Testis (tissue), 2 donors: ENCODE results near the gene TTLL7.

Source experiments
- POLR2A ChIP-seq: fragments of 450-650 bp; IDR thresholded peaks from one replicate; pipeline ENCODE4 v1.6.1; 2017; ENCODE audit warnings: antibody characterized with exemption, mild to moderate bottlenecking, moderate library complexity
- TF ChIP-seq, protein P1 (sequence below), 3 experiments: fragments of 450-650 bp in 2 of 3; fragments of 200-600 bp in 1 of 3; sonication (generic) in 1 of 3; IDR thresholded peaks; one replicate each; pipeline ENCODE4 v1.5.1; 2016 to 2019; ENCODE audit warnings: antibody characterized with exemption in 3 of 3, mild to moderate bottlenecking in 2 of 3, moderate library complexity in 1 of 3

DNA sequence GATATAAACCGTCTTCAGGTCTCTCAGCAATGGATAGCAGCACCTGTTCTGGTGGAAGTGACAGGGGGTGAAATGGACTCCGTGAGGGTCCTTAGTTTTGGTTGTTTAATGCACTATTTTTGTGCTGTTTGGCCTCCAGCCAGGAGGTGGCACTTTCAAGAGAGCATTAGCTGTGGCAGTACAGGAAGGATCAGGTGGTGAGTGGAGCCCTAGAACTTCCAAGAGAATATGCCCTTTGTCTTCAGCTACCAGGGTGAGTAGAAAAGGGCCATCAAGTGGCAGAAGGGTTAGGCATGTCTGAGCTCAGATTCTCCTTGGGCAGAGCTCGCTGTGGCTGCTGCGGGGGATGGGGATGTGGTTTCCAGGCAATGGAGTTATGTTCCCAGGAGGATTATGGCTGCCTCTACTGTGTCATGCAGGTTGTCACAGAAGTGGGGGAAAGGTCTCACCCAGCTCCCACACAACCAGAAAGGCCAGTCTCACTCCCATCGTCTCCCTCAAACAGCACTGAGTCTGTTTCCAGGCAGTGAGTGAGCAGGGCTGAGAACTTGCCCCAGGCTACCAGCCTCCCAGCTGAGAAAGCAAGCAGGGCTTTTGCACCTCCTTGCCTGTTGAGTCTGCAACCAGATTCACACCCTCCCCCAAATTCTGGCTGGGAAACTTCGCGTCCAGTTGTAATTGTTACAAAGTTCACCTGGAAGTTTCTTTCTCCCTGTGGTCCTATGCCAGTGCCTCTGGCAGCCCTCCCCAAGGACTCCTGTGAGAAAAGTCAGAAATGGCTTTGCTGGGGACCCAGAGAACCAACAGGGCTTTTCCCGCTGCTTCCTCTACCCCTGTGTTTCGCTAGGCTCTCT, 39.1 kb upstream of the TTLL7 start:
- no peak for TF ChIP-seq POLR2A
- TF ChIP-seq, protein P1, sequence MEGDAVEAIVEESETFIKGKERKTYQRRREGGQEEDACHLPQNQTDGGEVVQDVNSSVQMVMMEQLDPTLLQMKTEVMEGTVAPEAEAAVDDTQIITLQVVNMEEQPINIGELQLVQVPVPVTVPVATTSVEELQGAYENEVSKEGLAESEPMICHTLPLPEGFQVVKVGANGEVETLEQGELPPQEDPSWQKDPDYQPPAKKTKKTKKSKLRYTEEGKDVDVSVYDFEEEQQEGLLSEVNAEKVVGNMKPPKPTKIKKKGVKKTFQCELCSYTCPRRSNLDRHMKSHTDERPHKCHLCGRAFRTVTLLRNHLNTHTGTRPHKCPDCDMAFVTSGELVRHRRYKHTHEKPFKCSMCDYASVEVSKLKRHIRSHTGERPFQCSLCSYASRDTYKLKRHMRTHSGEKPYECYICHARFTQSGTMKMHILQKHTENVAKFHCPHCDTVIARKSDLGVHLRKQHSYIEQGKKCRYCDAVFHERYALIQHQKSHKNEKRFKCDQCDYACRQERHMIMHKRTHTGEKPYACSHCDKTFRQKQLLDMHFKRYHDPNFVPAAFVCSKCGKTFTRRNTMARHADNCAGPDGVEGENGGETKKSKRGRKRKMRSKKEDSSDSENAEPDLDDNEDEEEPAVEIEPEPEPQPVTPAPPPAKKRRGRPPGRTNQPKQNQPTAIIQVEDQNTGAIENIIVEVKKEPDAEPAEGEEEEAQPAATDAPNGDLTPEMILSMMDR (IDR thresholded peaks at IDR 0.05) = no peak
